RPMI8226 (cell line): ENCODE results near the gene ADGRG7.
"Not testable (repeated sequence)": the region's sequence is repeated elsewhere in the genome, so short reads cannot be mapped to it uniquely, and the experiment has no call there.

Source experiments
- DNase-seq: peaks from one replicate; pipeline ENCODE4 v3.0.0-alpha.2; 2015

The ADGRG7 gene

GRCh38 chr3:100609305-100609704 lies at the start of gene ADGRG7:
ADGRG7 (plus strand) TSS chr3:100609601; CDS start chr3:100609857, 256 bp downstream.
- no peak for DNase-seq

GRCh38 chr3:100560426-100560825 lies 49.0 kb upstream of the ADGRG7 start:
- no peak for DNase-seq

- no peak for DNase-seq
These were observed 47.8 kb upstream of the ADGRG7 start for GRCh38 chr3:100561459-100562158.

GRCh38 chr3:100562224-100562857 lies 47.1 kb upstream of the ADGRG7 start:
- no peak for DNase-seq

- DNase-seq = no peak
These were observed 46.2 kb upstream of the ADGRG7 start for GRCh38 chr3:100563228-100563627.

- no peak for DNase-seq
These were observed 45.7 kb upstream of the ADGRG7 start for GRCh38 chr3:100563652-100564211.

- DNase-seq = no peak
These were observed 38.6 kb upstream of the ADGRG7 start for GRCh38 chr3:100570811-100571210.

GRCh38 chr3:100574536-100574935 lies 34.9 kb upstream of the ADGRG7 start:
- DNase-seq = no peak

GRCh38 chr3:100575704-100576103 lies 33.7 kb upstream of the ADGRG7 start:
- DNase-seq = no peak

- no peak for DNase-seq
These were observed 31.9 kb upstream of the ADGRG7 start for GRCh38 chr3:100577382-100578008.

- no peak for DNase-seq
These were observed 30.8 kb upstream of the ADGRG7 start for GRCh38 chr3:100578646-100579045.

- no peak for DNase-seq
These were observed 29.3 kb upstream of the ADGRG7 start for GRCh38 chr3:100580147-100580546.

- DNase-seq = no peak
These were observed 27.8 kb upstream of the ADGRG7 start for GRCh38 chr3:100581650-100582049.

- DNase-seq = not testable (repeated sequence)
These were observed 27.2 kb upstream of the ADGRG7 start for GRCh38 chr3:100582157-100582556.

GRCh38 chr3:100584101-100584660 lies 25.2 kb upstream of the ADGRG7 start:
- DNase-seq = no peak

GRCh38 chr3:100586832-100587231 lies 22.6 kb upstream of the ADGRG7 start:
- no peak for DNase-seq

GRCh38 chr3:100588251-100588650 lies 21.1 kb upstream of the ADGRG7 start:
- DNase-seq = no peak

- peak; percentile 68 for DNase-seq
These were observed 19.1 kb upstream of the ADGRG7 start for GRCh38 chr3:100590114-100590839.

GRCh38 chr3:100590840-100591147 lies 18.6 kb upstream of the ADGRG7 start:
- no peak for DNase-seq

GRCh38 chr3:100591411-100591810 lies 18.0 kb upstream of the ADGRG7 start:
- no peak for DNase-seq

- DNase-seq = peak; percentile 79
These were observed 9.0 kb upstream of the ADGRG7 start for GRCh38 chr3:100600181-100601042.
